ENCODE data around the gene NFE2L1.

DNA sequence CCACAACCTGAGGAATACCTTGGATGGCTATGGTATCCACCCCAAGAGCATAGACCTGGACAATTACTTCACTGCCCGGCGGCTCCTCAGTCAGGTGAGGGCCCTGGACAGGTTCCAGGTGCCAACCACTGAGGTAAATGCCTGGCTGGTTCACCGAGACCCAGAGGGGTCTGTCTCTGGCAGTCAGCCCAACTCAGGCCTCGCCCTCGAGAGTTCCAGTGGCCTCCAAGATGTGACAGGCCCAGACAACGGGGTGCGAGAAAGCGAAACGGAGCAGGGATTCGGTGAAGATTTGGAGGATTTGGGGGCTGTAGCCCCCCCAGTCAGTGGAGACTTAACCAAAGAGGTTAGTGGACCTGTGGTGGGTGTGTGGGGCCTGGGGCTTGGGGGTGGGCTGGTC is 3.1 kb downstream of the NFE2L1 start:
- no peak for TF ChIP-seq EZH2 (IDR thresholded peaks at IDR 0.05; ENCODE audit: insufficient read depth, poor library complexity, severe bottlenecking)
- no peak for TF ChIP-seq EZH2phosphoT487 (IDR thresholded peaks at IDR 0.05; ENCODE audit: insufficient read depth, low read depth)
